ENCODE measurements around the gene EXOC3L1. TPM values are rescaled to one million over a fixed set of nuclear protein-coding genes. Genes with fewer than 3 reads are reported as not detected.
A peak's percentile ranks its signal among the peaks of the same experiment; 100 is the strongest.

The EXOC3L1 gene
- total RNA-seq, 1 experiment from 2014 or later = 4.0 TPM

- no peak for DNase-seq (ENCODE audit: low spot score)
- Mint-ChIP-seq H3K36me3 (no peaks in the 10 kb centered on the region), H3K27ac (no peak overlapping the region), H3K4me1 (peaks cover 19% of the 10 kb centered on the region), H3K27me3 (ENCODE audit: low read depth) (peaks cover 89% of the 10 kb centered on the region), H3K9me3 (no peaks in the 10 kb centered on the region), H3K4me3 (peak overlapping the region; percentile 70)
- CTCF ChIA-PET = interaction anchor here (0.5 to 15.3 kb wide), 85 partner anchors 10 to 324 kb away, joined by 3 to 386 read pairs (median 5); partner anchors contain the start of genes CBFB, CES3, E2F4 and ELMO3
- no peak for ATAC-seq
- POLR2A ChIA-PET = interaction anchor here (0.5 to 1.2 kb wide), 5 partner anchors 14 to 647 kb away, joined by 3 to 5 read pairs (median 4); no protein-coding TSS in a partner anchor
- TF ChIP-seq NR2C2 (CRISPR knock-in tag; IDR thresholded peaks at IDR 0.05) = 0 out of 2 replicates have a peak, but pooled peaks have one; percentile 47
- no peak for TF ChIP-seq ZNF232 (CRISPR knock-in tag; IDR thresholded peaks at IDR 0.05)
- TF ChIP-seq ZNF263 (CRISPR knock-in tag; IDR thresholded peaks at IDR 0.05; ENCODE audit: low read depth) = no peak
- no peak for TF ChIP-seq GRHL2 (CRISPR knock-in tag; IDR thresholded peaks at IDR 0.05; ENCODE audit: insufficient replicate concordance, severe bottlenecking)
- peak; percentile 33; the same call in 1 of the 2 replicates for TF ChIP-seq FOXK1 (CRISPR knock-in tag; IDR thresholded peaks at IDR 0.05)
- no peak for TF ChIP-seq ZNF423 (CRISPR knock-in tag; IDR thresholded peaks at IDR 0.05)
- TF ChIP-seq JAZF1 (CRISPR knock-in tag; IDR thresholded peaks at IDR 0.05) = no peak
- no peak for TF ChIP-seq ZNF396 (CRISPR knock-in tag; IDR thresholded peaks at IDR 0.05; ENCODE audit: borderline replicate concordance)
- no peak for TF ChIP-seq STAT6 (CRISPR knock-in tag; conservative IDR thresholded peaks at IDR 0.05; ENCODE audit: low read depth)
- TF ChIP-seq ZNF281 (CRISPR knock-in tag; IDR thresholded peaks at IDR 0.05) = peak; percentile 47; the same call in 1 of the 2 replicates
- no peak for TF ChIP-seq PREB (CRISPR knock-in tag; IDR thresholded peaks at IDR 0.05; ENCODE audit: borderline replicate concordance)
- no peak for TF ChIP-seq MLX (CRISPR knock-in tag; IDR thresholded peaks at IDR 0.05)
- TF ChIP-seq AFF4 (CRISPR knock-in tag; IDR thresholded peaks at IDR 0.05; ENCODE audit: borderline replicate concordance) = no peak
- no peak for TF ChIP-seq NFATC4 (CRISPR knock-in tag; IDR thresholded peaks at IDR 0.05)
- TF ChIP-seq OVOL2 (CRISPR knock-in tag; IDR thresholded peaks at IDR 0.05; ENCODE audit: borderline replicate concordance) = no peak
- TF ChIP-seq NR3C1 (CRISPR knock-in tag; conservative IDR thresholded peaks at IDR 0.05; ENCODE audit: low read depth) = no peak
- TF ChIP-seq EMX1 (CRISPR knock-in tag; IDR thresholded peaks at IDR 0.05) = no peak
- TF ChIP-seq NFYB (CRISPR knock-in tag; conservative IDR thresholded peaks at IDR 0.05; ENCODE audit: low read depth) = 0 out of 2 replicates have a peak, but pooled peaks have one; percentile 30
- TF ChIP-seq USF2 (CRISPR knock-in tag; IDR thresholded peaks at IDR 0.05) = no peak
- TF ChIP-seq FOXP4 (CRISPR knock-in tag; IDR thresholded peaks at IDR 0.05) = no peak
- TF ChIP-seq FOXP1 (CRISPR knock-in tag; IDR thresholded peaks at IDR 0.05; ENCODE audit: borderline replicate concordance) = peak; percentile 73; the same call in 1 of the 2 replicates
These were observed 35.2 kb downstream of the EXOC3L1 start for GRCh38 chr16:67154578-67155294.
